ENCODE measurements around the gene AMER2.

DNA sequence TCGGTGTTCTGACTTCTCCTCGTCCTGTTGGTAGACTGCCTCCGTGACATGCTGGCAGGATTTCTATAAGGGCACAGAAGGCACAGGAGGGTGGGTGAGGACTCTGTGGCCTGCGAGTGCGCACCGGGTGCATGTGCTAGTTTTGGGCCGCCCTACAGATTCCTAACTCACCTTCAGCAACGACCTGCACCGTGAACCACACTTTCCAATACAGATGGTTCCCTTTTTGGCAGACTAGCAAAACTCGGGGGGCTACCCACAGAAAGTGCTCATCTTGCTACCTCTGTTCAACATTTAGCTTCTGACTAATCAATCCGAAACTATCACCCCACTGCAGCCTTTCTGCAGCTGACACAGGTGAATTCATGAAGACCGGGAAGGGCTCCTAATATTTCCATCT, 14.1 kb upstream of the AMER2 start:
- TF ChIP-seq, protein P1, sequence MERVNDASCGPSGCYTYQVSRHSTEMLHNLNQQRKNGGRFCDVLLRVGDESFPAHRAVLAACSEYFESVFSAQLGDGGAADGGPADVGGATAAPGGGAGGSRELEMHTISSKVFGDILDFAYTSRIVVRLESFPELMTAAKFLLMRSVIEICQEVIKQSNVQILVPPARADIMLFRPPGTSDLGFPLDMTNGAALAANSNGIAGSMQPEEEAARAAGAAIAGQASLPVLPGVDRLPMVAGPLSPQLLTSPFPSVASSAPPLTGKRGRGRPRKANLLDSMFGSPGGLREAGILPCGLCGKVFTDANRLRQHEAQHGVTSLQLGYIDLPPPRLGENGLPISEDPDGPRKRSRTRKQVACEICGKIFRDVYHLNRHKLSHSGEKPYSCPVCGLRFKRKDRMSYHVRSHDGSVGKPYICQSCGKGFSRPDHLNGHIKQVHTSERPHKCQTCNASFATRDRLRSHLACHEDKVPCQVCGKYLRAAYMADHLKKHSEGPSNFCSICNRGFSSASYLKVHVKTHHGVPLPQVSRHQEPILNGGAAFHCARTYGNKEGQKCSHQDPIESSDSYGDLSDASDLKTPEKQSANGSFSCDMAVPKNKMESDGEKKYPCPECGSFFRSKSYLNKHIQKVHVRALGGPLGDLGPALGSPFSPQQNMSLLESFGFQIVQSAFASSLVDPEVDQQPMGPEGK (CRISPR knock-in tag; IDR thresholded peaks at IDR 0.05; ENCODE audit: borderline replicate concordance) = no peak
- TF ChIP-seq, protein P2, sequence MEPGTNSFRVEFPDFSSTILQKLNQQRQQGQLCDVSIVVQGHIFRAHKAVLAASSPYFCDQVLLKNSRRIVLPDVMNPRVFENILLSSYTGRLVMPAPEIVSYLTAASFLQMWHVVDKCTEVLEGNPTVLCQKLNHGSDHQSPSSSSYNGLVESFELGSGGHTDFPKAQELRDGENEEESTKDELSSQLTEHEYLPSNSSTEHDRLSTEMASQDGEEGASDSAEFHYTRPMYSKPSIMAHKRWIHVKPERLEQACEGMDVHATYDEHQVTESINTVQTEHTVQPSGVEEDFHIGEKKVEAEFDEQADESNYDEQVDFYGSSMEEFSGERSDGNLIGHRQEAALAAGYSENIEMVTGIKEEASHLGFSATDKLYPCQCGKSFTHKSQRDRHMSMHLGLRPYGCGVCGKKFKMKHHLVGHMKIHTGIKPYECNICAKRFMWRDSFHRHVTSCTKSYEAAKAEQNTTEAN (CRISPR knock-in tag; IDR thresholded peaks at IDR 0.05) = no peak
- TF ChIP-seq HNRNPH1 (optimal IDR thresholded peaks at IDR 0.05; ENCODE audit: low read depth, low read length) = no peak
- no peak for TF ChIP-seq FOXJ3 (CRISPR knock-in tag; IDR thresholded peaks at IDR 0.05)
- no peak for TF ChIP-seq ZNF175 (CRISPR knock-in tag; IDR thresholded peaks at IDR 0.05; ENCODE audit: low read depth)
- no peak for TF ChIP-seq ZNF121 (CRISPR knock-in tag; conservative IDR thresholded peaks at IDR 0.05)
- no peak for TF ChIP-seq CHD2 (IDR thresholded peaks at IDR 0.05; ENCODE audit: low read depth, low read length)
- TF ChIP-seq, protein P3, sequence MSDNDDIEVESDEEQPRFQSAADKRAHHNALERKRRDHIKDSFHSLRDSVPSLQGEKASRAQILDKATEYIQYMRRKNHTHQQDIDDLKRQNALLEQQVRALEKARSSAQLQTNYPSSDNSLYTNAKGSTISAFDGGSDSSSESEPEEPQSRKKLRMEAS (CRISPR knock-in tag; IDR thresholded peaks at IDR 0.05) = no peak
- TF ChIP-seq NR2C2 (CRISPR knock-in tag; IDR thresholded peaks at IDR 0.05) = no peak
- no peak for TF ChIP-seq NR2C2 (tag; IDR thresholded peaks at IDR 0.05)

Data from K562 (cell line).